Measurements from ENCODE around the gene TYW1. TPM values are rescaled to one million over a fixed set of nuclear protein-coding genes. Genes with fewer than 3 reads are reported as not detected.
"Not testable (repeated sequence)": the region's sequence is repeated elsewhere in the genome, so short reads cannot be mapped to it uniquely, and the experiment has no call there.

Gene TYW1
- total and polyA plus RNA-seq, 12 donors: 9.7 to 45.4 (median 22.6) TPM

GRCh38 chr7:67267914-67268313 is 271.3 kb downstream of the TYW1 start:
- Histone ChIP-seq H3K27me3 (no peaks in the 10 kb centered on the region), H3K36me3 (replicated peaks in 1 of 2) (no peaks in the 10 kb centered on the region), H3K27ac (no peak overlapping the region), H3K4me1 (replicated peaks in 1 of 2) (no peaks in the 10 kb centered on the region), H3K9me3 (replicated peaks in 1 of 3) (no peaks in the 10 kb centered on the region), H3K4me3 (no peak overlapping the region)
- intact Hi-C loops (cut with DNase I): no loop called here
- WGBS, 4 donors: 66 to 86% (median 79%) methylated on average over 5 to 7 of the region's 7 CpGs
- no peak for DNase-seq
- TF ChIP-seq CTCF (IDR thresholded peaks at IDR 0.05): no peak
- TF ChIP-seq POLR2A (IDR thresholded peaks at IDR 0.05): no peak

GRCh38 chr7:67269916-67270315 is 273.3 kb downstream of the TYW1 start:
- intact Hi-C loops (cut with DNase I); H3K27ac ChIP-seq; H3K36me3 ChIP-seq (replicated peaks in 1 of 2); H3K4me1 ChIP-seq (replicated peaks in 1 of 2); DNase-seq; H3K9me3 ChIP-seq (replicated peaks in 1 of 3); H3K4me3 ChIP-seq; H3K27me3 ChIP-seq: not testable (repeated sequence)
- WGBS, 4 donors: 86 to 100% (median 97%) methylated on average over 2 of the region's 2 CpGs

Small RNA genes lying within 50 kb of the gene (microRNA-seq; reads per million reads assigned to microRNA genes)
- 0 reads per million in 3 donors for gene MIR4650-1

Small RNA genes lying within 50 kb of the gene (small RNA-seq; reads per million reads assigned to genes)
- gene AC073089.1 (0 reads per million in 2 donors), gene MIR4650-1 (0 reads per million in 2 donors), gene RN7SL43P (0 reads per million in 2 donors)

Other genes starting within 250 kb of the TYW1 start
- 100 to 1,000 TPM in 8 of 9 donors, 10 to 100 TPM in 1; 75.6 to 161 (median 131) TPM for gene TMEM248, start 75.6 kb upstream of the TYW1 start, total RNA-seq
- gene TMEM248, start 75.6 kb upstream of the TYW1 start, polyA plus RNA-seq: 10 to 100 TPM; 16.6 to 82.5 (median 23.9) TPM
- 100 to 1,000 TPM in 5 of 9 donors, 10 to 100 TPM in 4; 71.9 to 160 (median 102) TPM for gene SBDS, start 1.2 kb upstream of the TYW1 start, total RNA-seq
- 100 to 1,000 TPM in 1 of 3 donors, 10 to 100 TPM in 2; 71.8 to 245 (median 74.6) TPM for gene SBDS, start 1.2 kb upstream of the TYW1 start, polyA plus RNA-seq

Data from adrenal gland (tissue), 12 donors.